ENCODE measurements around the gene ABR.

The ABR gene

DNA sequence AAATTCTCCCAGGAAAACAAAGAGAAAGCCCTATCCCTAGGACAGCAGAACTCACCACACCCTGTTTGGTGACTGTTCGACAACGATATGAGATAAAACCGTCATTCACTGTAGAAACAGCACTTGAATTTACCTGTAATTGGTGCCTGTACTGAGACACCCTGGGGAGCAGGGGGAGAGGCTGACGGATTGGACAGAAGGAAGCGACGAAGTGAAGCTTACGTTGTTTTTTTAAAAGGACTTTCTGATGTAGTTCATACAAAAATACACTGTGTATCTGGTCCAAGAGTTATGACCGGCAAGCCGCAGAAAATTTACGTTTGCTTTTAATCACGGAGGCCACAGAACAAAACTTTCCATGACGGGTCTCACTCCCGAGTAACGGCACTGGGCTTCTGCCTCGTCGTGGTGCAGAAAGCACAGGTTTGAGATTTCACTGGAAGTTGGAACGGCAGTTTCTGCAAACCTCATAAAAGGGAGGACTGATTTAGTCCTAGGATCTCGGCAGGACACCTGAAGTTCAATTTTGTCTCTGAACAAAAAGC, 209.9 kb downstream of the ABR start:
- DNase-seq: no peak

DNA sequence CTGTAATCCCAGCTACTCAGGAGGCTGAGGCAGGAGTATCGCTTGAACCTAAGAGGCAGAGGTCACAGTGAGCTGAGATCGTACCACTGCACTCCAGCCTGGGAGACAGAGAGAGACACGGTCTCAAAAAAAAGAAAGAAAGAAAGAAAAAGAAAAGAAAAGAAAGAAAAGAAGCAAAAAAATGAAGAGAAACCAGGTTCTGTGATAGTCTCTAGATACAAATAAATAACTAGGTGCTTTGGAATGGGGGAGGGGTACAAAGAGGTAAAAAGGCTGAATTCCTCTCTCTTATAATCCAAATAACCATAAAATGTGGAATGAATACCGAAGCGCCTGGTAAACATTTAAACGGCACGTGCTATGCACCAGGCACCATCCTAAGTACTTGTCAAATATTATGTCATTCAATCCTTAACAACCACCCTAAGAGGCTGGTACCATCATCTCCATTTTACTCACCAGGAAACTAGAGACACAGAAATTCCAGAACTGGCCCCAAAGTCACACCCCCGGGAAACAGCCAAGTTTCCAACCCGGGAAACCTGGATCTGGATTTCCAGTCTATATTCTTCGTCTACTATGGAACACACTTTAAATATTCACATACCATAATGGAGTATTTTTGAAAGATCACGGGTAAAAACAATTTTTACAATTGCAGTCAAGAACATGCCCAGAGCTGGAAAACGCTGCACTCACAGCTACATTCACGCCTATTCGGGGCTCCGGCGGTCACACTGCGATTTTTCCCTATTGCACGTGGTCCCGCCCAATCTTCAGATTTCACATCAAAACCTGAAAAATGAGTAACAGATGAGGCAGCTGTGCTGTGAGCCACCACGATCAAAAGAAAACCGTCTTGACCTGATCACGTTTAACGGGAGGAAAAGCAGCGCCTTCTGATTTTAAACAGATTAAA, 210.7 kb downstream of the ABR start:
- DNase-seq: no peak

DNA sequence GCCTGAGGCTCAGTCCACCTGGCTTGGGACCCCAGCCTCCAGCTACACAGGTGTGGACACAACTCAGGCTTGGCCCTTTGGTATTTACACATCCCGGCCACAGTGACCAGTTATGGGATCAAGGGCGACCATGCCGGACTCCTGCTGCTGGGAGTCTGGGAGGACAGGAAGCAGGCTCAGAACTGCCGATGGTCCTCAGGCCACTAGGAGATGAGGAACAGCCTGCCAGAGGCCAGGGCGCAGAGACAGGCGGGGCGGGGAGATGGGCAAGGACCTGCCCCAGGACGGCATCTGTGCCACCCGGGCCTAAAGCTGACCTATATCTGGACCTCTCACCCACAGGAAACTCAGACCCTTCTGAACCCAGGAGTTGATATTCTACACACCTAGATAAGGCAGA, 212.7 kb downstream of the ABR start:
- no peak for DNase-seq

GRCh38 chr17:965311-965989, 214.3 kb downstream of the ABR start:
- no peak for DNase-seq

DNA sequence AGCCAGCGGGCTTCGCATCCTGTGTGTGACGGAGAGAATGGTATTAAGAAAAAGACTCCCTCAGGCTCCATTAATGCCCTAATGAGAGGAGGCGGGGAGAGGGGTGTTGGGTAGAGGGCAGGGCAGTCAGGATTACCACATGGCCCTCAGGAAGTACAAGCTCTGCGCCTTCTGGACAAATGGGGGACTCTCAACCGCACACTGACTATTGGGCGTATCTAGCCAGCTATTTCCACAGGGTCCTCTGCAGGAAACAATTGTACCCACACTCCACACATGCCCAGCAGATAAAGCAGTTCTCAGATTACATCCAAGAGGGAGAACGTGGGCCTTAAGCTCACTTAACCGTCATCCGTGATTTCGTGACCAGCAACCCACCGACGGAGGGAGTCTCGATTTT, 214.9 kb downstream of the ABR start:
- DNase-seq: no peak

GRCh38 chr17:962670-963069, 217.1 kb downstream of the ABR start:
- DNase-seq: no peak

DNA sequence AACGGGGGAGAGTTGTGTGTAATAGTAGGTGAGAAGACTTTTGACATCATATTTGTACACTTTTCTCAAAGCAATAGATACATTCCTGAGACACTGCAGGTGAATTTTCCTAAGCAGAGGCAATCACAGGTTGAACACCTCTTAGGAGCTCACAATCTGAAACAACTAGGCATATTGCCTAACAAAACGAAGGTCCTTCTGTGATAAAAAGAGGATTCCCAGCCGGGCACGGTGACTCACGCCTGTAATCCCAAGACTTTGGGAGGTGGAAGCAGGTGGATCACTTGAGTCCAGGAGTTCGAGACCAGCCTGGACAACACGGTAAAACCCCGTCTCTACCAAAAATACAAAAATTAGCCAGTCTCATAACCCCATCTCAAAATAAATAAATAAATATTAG, 217.6 kb downstream of the ABR start:
- no peak for DNase-seq

DNA sequence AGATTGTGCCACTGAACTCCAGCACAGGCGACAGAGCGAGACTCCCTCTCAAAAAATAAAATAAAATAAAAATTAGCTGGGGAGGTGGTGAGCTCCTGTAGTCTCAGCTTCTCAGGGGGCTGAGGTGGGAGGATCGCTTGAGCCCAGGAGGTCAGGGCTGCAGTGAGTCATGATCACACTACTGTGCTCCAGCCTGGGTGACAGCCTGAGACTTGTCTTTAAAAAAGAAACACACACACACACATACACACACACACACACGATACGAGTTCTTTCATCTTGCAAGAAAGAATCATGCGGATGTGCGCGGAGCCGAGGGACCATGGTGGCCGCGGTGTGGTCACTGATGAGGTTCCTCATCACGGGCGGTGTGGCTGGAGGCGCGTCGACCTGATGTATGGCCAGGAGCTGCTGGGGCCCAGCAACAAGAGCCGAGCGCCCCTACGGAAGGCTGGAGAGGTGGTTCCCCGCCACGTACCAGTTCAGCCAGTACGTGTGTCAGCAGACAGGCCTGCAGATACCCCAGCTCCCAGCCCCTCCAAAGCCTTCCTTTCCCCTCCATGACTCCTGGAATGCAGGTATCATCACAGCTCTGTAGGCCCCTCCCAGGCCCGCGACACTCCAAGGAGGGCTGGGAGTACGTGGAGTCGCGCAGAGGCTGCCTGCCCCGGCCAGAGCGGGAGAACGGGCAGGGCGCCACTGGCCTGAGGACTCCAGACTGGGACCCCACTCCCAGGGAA, 220.9 kb downstream of the ABR start:
- no peak for DNase-seq

DNA sequence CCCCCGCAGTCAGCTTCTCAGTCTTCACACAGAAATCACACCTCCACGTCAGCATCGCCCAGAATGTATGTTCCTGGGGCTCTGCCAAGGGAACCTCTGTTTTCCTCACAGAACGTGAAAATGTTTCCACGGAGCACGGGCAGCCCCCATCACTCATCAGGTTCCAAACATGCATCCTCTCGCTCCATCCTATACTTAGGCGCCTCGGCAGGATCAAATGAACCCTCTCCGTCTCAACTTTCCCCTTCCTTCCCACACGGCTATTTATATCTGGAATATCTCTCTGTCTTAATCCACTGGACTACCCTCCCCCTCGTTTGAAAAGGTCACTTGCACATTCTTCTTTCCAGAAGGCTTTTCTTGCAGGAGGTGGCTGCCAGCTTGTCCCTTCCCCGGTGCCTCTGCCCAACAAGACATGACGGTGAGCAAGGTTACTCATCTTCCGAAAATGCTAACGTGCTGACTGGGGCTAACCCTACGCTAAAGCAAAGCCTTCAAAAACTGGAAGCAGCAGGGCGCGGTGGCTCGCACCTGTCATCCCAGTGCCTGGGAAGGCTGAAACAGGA, 221.8 kb downstream of the ABR start:
- DNase-seq: no peak

GRCh38 chr17:956905-957304, 222.9 kb downstream of the ABR start:
- DNase-seq: no peak

DNA sequence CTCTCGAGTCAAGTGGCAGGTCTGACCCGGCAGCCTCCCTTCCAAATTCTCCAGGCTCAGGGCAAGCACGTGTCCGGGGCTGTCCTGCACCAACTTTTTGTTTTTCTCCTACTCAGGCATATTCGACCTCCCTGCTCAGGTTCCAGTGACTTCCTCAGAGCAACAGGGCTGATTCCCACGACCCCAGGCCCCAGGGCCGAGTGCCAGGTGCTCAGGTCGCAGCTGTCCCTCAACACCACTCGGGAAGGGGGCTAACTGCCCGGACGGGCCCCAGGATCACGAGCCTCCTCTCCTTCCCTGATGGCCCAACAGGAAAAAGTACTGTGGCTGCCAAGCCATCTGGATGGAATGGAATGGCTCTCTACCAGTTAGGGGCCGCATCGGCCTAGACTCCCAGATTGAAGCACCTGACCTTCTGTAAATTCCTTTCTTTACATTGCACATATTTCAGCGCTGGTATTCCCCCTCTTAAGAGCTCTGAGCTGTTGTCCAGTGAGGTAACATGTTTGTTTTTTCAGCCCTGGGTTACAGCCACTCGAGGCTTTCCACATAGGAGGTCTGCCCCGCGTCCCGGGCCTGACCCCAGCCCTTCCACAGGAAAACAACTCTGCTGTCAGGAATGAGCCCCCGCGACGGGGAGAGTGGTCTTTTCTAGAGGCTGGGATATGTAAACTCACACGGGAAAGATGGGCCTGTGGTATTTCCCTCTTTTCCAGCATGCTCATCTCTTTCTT, 225.2 kb downstream of the ABR start:
- no peak for DNase-seq

GRCh38 chr17:953767-954166, 226.0 kb downstream of the ABR start:
- no peak for DNase-seq

Data from anterior cingulate cortex (tissue), 58 donors.